GM19438 (cell line): ENCODE results near the gene SMG7.
"Not testable (repeated sequence)": the region's sequence is repeated elsewhere in the genome, so short reads cannot be mapped to it uniquely, and the experiment has no call there.

Experiments
- ATAC-seq: cut with Tn5 transposase; IDR thresholded peaks from one replicate; pipeline ENCODE4 v1.9.1; 2021; ENCODE audit warnings: low read depth; ENCODE audit not compliant: unreplicated experiment

SMG7 gene

DNA sequence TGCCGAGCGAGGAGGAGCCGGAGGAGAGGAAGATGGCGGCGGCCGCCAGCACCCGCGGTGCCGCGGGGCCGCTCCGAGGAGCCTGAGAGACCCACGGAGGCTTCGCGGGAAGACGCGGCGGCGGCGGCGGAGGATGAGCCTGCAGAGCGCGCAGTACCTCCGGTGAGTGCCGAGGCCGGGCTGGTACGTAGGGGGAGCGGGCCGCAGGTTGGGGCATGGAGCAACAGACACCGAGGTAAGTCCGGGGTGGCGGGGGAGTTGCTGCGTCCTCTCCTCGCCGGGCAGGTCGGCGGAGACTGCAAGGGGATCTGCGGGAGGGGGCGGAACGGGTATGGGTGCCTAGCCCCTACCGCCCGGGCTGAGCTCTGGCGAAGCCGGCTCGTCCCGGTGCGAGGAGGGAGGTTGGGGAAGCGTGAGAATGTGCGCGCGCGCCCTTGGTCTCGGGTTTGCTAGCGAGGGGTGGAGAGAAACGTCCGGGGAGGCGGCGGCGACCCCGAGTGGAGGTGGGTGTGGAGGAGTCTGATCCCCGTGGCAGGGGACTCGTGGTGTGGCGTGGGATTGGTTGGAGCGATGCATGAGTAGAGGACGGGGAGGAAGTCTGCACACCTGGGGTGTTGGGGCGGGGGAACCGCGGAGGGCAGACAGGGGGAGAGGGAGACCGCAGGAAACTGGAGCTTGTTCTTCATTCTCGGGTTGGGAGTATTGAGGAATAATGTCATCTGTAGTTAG is at the start of gene SMG7:
TSS of gene SMG7 (plus strand) at position 12 of the 729 bp plus-strand sequence. CDS start at position 134, 122 bp downstream.
- peak; percentile 23 for ATAC-seq

DNA sequence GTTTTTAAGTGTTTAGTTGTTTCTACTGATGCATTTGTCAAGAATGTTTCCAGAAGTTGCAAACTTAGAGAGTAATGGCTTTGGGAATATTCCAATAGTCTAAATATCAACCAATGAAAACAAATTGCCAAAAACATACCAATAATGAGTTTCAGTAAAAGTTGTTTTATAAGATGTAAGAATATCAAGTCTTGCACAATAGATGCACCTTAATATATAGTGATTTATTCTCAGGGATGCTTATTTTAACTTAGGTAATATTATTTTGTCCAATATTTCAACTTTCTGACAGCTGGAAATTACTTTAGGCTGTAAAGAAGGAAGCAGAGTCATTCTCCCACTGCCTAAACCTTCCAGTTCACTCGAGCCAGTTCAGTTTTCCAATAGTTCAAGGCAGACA is 48.8 kb upstream of the SMG7 start:
- ATAC-seq, result no peak

- ATAC-seq, result no peak
Measured at GRCh38 chr1:183424691-183425090, 47.6 kb upstream of the SMG7 start.

GRCh38 chr1:183427591-183427990 is 44.7 kb upstream of the SMG7 start:
- not testable (repeated sequence) for ATAC-seq

GRCh38 chr1:183431840-183432547 is 40.3 kb upstream of the SMG7 start:
- ATAC-seq, result no peak

- ATAC-seq, result no peak
Measured at GRCh38 chr1:183432548-183432875, 39.8 kb upstream of the SMG7 start.

GRCh38 chr1:183433703-183434102 is 38.6 kb upstream of the SMG7 start:
- ATAC-seq, result no peak

GRCh38 chr1:183435497-183435896 is 36.8 kb upstream of the SMG7 start:
- no peak for ATAC-seq

GRCh38 chr1:183438060-183438459 is 34.2 kb upstream of the SMG7 start:
- no peak for ATAC-seq

- ATAC-seq, result no peak
Measured at GRCh38 chr1:183443011-183443410, 29.3 kb upstream of the SMG7 start.

GRCh38 chr1:183443466-183443865 is 28.8 kb upstream of the SMG7 start:
- no peak for ATAC-seq

GRCh38 chr1:183444243-183444642 is 28.1 kb upstream of the SMG7 start:
- no peak for ATAC-seq

DNA sequence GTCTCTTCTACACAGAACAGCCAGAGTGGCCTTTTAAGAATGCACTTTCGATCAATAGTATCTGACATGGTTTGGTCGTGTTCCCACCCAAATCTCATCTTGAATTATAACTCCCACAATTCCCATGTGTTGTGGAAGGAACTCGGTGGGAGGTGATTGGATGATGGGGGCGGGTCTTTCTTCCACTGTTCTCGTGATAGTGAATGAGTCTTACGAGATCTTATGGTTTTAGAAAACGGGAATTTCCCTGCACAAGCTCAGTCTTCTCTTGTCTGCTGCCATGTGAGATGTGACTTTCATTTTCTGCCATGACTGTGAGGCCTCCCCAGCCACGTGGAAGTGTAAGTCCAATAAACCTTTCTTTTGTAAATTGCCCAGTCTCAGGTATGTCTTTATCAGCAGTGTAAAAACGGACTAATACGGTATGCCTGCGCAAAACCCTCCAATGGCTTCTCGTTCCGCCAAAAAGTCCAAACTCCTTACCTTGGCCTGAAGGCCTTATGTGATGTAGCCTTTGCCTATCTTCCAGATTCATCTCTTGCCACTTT is 23.0 kb upstream of the SMG7 start:
- ATAC-seq, result no peak

DNA sequence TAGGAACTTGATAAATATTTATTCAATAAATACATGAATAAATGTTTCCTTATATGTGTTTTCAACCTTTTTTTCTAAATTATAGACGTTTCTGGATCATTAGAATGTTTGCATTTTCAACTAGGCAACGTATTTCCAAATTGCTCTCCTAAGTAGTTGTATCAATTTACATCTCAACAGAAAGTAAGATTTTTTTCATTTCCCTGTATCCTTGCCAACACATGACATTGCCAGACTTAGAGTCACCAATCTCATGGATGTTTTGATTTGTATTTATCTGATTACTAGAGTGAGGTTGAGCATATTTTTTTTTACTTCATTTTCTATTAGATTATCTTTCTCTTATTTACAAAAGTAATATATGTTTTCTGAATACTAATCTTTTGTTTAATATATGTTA is 22.2 kb upstream of the SMG7 start:
- no peak for ATAC-seq

DNA sequence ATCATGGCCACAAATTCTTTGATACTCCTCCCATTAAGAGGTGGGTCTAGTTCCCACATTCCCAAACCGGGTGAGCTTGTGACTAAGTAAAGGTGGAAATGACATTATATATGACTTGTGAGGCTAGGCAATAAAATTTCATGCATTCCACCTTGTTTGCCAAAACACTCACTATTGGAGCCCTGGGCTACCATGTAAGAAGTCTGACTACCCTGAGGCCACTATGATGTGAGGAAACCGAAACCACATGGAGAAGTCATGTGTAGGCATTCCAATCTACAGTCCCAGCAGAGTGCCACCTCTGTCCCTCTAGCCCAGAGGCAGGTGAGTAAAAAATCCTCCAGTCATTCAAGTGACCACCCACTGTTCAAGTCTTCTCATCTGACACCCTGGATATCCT is 17.9 kb upstream of the SMG7 start:
- no peak for ATAC-seq

- no peak for ATAC-seq
Measured at GRCh38 chr1:183456826-183457225, 15.5 kb upstream of the SMG7 start.

DNA sequence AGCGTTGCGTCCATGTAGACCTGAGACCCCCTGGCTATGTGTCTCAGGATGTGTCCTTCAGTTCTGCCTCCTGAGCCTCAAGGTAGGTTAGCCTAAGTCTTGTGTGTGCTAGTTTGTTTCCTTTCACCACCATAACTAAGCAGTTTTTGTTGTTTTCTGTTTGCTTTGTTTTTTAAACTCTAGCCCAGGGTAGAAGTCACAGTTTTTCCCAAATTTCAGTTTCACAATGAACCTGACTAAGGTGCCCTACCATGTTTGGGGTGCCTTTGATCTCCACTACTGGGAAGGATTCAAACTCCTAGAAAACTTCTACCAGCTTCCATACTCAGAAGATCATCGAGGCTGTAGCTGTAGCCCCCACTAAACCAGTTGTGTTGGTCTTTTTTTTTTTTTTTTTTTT is 14.8 kb upstream of the SMG7 start:
- ATAC-seq, result no peak

GRCh38 chr1:183460596-183460995 is 11.7 kb upstream of the SMG7 start:
- no peak for ATAC-seq

- no peak for ATAC-seq
Measured at GRCh38 chr1:183461350-183461749, 10.9 kb upstream of the SMG7 start.

GRCh38 chr1:183463566-183463965 is 8.7 kb upstream of the SMG7 start:
- ATAC-seq, result no peak

- no peak for ATAC-seq
Measured at GRCh38 chr1:183466781-183467180, 5.5 kb upstream of the SMG7 start.

GRCh38 chr1:183467687-183468086 is 4.6 kb upstream of the SMG7 start:
- ATAC-seq, result no peak
